Measurements from ENCODE around the gene ARID4A.
"Not testable (repeated sequence)": the region's sequence is repeated elsewhere in the genome, so short reads cannot be mapped to it uniquely, and the experiment has no call there.

The ARID4A gene

DNA sequence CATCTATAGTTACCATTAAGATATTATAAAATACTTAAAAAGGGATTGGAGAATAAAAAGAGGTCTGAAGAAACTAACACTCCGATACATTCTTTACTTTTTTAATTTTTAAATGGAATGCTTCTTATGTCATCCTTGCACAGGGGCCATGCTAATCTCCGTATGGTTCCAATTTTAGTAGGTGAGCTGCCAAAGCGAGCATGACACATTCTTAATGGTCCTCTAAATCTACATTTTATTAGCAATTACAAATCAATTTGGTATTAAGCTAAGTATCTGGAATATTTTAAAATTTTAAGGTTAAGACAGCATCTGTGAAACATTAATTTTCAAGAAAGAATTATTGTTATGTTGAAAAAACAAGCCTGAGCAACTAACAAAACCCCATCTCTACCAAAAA is 6.2 kb upstream of the ARID4A start:
- DNase-seq, result no peak

DNA sequence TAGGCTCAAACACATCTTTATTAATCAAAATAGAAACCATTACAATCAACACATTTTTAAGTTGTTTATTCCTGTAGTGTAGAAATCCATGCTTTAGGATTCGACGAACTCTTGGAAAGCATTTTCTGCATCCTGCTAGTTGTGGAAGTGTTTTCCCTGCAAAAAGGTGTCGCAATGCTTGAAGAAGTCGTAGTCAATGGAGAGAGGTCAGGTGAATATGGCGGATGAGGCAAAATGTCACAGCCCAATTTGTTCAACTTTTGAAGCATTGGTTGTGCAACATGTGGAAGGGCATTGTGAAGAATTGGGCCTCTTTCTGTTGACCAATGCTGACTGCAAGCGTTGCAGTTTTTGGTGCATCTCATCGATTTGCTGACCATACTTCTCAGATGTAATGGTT is 4.2 kb upstream of the ARID4A start:
- no peak for DNase-seq

DNA sequence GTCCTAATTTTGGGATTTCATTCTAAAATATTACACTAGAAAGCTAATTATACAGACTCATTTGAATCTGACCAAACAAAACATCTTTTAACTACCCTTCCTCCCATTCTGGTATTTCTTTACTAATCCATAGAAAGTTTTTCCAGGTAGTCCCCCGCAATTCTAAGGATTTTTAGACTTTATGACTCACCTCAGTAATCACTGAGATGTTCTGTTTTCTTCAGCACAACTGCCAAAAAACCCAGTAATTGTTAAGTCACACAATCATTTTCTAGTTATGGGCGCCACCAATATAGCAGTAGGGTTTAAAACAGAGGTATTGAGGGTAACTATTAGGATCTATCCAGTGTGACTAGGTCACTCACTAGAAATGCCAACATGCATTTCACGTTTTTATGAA is 1.6 kb upstream of the ARID4A start:
- no peak for DNase-seq

DNA sequence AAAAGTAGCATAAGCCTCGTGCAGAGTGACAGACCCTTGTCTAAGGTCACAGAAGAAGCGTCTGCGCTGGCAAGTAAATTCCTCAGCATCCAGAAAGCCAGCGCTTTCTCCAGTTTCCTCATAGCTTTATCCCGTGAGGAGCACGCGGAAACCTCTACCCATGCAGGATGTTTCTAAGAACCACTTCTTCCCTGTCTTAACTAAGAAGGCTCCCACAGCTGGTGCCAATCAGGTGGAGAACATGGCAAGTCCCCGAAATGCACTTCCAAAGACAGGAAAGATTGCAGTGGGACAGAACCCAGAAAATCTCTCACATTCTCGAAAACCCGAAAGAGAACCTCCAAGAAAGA is 968 bp upstream of the ARID4A start:
- no peak for DNase-seq

DNA sequence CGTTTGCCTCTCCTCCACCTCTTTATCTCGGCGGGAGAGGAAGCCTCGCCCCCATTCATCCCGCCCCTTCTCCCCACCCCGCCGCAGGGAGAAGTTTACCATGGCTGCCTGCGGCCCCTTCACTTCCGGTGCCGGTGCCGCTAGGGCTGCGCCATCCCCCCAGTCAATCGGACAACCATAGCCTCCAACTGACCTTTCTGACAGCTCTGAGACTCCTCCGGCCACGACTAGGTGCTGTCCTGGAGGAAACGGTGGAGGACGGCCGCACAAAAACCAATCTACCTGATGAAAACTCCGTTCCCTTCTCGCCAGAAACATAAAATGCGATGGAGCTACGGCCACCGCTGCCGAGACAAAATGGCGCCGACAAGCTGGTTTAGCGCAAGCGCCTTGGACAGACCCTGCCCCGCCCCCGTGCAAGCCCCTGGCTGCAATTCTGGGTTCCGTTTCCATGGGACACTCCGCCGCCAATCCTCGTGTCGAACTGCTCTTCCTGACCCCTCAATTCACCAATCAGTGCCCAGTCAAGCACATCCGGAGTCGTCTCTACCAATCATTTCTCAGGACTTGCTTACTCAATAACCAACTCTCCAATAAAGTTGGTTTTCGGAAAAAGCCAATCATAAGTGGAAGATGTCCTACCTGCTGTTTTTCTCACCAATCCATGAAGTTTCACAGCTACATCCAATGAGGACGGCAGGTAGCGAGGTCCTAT is 436 bp upstream of the ARID4A start:
- peak; percentile 100 for DNase-seq

DNA sequence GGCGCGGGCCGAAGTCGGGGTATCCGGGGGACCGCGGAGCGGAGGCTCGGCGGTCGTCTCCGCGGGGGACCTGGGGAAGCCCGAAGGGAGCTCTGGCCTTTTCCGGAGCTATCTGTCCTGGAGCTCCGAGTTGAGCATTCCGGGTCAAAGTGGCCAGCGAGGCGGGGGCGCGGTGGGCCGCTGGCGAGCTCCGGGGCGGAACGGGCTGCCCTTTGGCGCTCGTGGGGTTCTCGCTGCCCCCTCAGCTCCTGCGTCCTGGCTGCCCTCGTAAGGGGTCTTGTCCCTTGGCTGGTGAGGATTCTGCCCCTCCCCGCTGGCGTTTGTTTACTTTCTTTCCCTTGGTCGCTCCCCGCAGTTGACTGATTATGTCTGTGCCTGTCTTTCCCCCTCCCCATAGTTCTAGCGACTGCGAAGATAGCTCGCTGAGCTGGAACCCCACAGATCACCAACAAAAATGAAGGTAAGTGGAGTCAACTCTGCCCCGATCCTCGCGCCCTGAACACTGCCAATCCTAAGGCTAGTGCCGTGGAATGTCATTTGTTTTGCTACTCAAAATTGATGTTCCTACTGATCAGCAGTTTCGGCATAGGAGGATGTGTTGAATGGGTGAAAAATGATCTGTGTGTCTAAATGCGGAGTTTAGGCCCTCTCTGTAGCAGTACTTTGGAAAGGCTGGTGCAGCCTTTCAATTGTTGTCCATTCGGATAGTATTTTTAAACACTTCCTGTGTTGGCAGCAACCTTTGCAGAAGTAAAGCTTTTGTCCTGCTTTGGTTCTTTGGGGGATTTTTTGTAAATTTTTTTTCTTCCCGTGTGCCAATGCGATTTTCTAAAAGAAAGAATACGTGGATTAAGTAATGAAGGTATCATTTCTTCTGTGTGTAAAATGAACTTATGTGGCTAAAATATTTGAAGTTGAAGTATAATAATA is 1.3 kb downstream of the ARID4A start:
- DNase-seq, result no peak

DNA sequence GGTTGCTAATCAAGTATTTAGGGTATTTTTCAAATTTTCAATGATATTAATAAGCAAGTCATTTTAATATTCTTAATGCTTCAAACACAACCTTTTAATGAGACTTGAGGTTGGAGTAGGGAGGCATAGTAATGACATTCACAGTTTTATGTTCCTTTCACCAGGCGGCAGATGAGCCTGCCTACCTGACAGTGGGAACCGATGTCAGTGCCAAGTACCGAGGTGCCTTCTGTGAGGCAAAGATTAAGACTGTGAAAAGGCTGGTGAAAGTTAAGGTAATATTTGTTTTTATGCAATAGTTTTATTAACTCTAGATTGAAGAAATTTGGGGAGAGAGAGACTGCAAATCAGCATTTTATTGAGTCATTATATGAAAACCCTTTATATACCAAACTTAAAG is 3.1 kb downstream of the ARID4A start:
- no peak for DNase-seq

DNA sequence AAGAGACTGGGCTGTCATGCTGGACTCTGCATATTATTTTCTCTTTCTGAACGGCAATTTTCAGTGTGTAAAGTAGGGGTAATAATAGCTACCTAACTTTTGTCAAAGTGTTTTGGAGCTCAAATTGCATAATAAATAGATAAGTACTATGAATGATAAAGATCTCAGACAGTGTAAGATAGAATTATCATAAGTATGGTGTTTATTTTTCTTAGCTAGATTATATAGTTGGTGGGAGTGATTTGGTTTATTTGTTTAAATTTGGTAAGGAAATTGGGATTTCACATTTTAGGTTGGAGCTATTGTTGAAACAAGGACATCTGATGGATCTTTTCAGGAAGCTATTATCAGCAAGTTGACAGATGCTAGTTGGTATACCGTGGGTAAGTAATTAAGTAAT is 7.4 kb downstream of the ARID4A start:
- DNase-seq, result no peak

DNA sequence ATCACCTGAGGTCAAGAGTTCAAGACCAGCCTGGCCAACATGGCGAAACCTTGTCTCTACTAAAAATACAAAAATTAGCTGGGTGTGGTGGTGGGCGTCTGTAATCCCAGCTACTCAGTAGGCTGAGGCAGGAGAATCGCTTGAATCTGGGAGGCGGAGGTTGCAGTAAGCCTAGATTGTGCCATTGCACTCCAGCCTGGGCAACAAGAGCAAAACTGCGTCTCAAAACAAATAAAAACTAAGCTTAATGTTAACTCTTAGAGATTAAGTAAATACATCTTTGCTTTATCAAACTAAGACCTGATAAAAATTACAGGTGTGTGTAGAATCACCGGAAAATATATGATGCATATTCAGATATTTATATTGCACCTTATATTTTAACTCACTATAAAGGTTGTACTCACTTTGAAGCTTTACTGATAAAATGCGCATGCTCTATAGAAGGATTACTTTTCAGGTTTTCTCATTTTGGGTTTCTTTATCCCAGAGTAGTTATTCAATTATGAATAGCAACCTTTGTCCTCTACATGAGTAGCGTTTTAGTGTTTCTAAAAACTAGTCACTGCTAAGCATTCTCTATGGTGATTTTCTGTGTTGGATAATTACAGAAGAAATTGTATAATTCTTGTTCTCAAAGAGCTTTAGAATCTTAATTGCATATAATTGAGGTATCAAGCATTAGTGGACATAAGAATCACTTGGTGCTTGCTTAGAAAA is 9.4 kb downstream of the ARID4A start:
- no peak for DNase-seq

DNA sequence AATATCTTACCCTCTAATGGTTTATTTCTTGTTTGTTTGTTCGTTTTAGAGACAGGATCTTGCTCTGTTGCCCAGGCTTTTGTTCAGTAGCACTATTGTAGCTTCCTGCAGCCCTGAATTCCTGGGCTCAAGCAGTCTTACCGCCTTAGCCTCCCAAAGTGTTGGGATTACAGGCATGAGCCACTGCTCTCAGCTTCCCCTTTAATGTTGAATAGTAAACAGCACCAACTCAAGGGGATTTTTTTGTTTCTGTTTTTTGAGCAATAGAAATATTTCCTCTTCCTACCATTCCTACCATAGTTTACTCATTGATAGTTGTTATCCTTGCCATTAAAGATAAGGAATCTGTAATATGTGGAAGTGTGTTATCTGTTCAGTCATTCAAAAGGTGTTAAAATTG is 10.7 kb downstream of the ARID4A start:
- DNase-seq, result no peak

DNA sequence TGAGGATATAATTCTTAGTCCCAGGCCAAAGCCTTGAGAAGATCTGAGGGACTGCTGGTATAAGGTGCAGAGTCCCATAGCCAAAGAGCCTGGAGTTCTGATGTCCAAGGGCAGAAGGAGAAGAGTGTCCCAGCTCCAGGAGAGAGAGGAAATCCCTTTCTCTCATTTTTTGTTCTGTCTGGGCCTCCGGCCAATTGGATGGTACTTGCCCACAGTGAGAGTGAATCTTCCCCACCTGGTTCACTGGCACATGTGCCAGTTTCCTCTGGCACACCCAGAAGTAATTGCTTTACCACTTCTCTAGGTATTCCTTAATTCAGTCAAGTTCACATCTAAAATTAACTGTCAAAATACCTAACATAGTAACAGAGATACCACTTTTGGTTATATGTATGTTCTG is 15.3 kb downstream of the ARID4A start:
- DNase-seq, result no peak

DNA sequence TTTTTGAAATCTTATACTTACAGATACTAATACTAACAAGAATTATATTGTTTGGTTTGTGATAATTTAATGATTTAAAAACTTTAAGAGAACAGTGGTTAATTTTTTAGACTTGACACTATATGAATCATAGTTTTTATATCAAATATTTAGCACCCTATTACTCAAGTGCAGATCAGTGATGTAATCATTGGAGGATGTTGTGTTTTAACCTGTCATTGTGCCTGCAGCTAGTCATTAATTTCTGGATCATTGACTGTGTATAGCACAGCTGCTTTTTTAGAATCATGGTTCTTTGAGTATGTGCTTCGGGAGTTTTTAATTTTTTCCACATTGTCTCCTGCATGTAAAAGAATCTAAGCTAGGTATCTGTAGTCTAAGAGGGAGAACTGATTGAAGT is 17.3 kb downstream of the ARID4A start:
- DNase-seq, result no peak

DNA sequence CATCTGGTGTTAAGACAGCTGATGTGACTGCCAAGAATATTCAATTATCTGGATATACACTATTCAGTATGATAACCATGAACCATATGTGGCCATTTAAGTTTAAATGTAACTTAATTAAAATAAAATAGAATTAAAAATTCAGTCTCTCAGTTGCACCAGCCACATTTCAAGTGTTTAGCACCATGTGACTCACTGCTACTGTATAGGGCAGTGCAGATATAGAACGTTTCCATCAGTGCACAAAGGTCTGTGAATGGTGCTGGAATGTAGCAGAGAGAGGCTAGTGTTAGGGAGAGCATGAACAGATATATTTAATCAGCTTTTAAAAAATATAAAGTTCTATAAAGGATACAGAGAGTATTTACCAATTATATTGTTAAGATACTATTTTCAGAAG is 28.7 kb downstream of the ARID4A start:
- DNase-seq, result no peak

DNA sequence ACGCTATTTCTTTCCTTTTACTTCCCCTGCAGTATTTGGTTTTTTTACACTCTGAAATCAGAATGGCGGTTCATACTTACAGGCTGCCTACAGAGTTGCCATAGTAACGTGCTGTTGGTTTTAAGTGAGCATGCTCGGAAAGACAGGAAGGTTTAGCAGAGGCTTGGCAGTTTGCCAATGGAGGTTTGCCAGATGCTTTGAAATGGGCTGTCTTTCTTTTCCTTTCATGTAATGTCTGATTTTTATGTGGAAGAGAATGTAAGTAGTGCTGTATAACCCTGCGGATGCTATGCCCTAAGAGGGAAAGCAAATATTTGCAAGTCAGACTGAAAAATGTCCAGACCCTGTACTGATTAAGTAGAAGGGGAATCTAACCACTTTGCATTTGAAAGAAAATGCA is 32.8 kb downstream of the ARID4A start:
- DNase-seq, result peak; percentile 88

DNA sequence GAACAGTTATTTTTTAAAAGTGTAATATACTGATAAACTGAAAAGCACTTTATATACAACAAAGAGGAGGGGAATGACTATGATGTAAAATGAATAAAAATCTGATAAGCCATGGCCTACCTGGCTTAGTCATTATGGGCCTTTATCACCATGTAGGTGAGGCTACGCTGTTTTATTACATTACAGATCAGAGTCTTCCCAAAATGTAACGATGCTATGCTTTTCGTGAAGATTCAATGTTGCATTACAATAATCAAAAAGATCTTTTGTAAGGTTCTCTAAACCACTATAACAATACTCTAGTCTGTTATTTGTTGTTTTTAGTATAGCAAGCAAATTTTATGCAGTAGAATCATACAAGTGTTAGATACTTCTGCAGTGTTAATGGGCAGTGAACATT is 34.2 kb downstream of the ARID4A start:
- no peak for DNase-seq

DNA sequence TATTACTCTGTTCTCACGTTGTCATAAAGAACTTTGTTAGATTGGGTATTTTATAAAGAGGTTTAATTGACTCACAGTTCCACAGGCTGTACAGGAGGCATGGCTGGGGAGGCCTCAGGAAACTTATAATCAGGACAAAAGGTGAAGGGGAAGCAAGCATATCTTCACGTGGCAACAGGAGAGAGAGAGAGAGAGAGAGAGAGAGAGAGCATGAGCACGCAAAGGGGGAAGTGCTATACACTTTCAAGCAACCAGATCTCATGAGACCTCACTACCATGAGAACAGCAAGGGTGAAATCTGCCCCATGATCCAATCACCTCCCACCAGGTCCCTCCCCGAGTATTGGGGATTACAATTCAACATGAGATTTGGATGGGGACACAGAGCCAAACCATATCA is 41.3 kb downstream of the ARID4A start:
- not testable (repeated sequence) for DNase-seq

DNA sequence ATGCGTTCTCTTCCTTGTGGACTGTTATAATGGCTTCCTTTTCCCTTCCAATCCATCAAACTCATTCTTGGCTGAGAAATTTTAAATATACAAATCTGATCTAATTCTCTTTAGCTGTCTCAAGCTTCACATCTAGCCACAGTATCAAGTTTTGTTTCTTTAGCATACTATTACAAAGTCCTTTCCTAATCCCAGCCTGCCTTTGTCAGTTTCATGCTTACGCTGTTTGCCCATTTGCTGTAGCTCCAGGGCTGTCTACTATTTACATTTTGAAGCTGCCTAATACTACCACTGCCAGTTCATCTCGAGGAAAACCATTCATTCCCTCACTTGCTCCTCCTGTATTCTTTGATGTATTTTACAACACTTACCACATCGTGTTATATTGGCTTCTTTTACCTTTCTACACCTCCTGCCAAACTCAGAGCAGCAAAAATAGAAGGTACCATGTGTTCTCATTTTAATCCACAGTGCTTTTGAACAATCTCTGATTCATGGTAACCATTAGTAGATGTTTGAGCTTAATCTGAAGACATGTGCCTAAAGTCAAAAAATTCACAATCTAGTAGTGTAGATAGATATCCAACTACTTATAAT is 42.9 kb downstream of the ARID4A start:
- DNase-seq, result no peak

DNA sequence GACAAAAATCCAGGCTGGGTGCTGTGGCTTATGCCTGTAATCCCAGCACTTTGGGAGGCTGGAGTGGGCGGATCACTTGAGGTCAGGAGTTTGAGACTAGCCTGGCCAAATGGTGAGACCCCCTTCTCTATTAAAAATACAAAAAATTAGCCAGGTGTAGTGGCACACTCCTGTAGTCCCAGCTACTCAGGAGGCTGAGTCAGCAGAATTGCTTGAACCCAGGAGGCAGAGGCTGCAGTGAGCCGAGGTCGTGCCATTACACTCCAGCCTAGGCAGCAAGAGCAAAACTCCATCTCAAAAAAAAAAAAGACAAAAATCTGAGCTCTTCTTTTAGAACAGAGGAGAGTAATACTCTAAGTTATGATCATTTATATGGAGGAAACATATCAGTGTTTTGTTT is 45.2 kb downstream of the ARID4A start:
- DNase-seq, result not testable (repeated sequence)

DNA sequence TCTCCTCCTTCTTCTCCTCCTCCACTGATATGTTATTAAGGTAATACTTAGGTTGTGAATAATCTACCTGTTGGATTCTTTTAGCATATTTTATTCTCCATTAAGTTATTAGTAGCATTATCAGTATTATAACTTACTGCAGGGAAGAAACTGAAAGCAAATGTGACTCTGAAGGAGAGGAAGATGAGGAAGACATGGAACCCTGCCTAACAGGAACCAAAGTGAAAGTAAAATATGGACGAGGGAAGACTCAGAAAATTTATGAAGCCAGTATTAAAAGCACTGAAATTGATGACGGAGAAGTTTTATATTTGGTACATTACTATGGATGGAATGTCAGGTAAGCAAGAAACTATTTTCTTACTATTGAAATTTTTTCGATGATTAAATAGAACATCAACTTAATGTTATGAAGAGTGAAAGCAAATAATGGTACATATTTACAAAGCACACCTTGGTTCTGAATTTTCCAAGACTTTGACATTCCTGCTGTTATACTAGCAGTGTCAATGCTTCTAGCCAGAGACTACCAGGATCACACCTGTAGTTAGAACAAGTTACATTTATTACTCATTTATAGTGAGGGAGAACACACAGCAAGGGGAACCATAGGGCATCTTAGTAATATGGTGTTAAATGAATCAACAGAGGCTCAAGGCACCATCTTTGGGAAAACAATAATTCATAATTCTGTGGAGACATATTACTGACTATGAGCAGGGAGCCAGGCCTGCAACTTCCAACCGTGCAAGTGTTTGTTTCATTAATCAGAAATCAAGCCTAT is 55.4 kb downstream of the ARID4A start:
- DNase-seq, result no peak

DNA sequence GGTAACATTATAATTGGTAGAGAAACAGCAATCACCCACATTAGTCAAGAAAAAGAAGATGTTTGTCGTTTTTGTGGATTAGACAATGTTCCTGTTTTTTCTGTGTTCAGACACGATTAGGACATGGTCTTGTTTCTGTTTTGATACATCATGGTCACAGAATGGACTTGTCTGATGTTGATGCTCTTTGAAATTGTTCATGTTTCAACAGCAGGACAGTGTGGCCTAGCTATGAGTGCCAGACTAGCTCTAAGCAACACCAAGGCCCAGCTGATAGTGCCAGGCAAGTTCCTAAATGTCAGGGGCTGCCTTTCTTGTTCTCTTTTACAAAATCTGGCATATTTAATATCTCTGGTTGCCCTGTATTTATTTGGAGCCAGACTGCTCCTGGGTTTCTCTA is 56.5 kb downstream of the ARID4A start:
- DNase-seq, result no peak

DNA sequence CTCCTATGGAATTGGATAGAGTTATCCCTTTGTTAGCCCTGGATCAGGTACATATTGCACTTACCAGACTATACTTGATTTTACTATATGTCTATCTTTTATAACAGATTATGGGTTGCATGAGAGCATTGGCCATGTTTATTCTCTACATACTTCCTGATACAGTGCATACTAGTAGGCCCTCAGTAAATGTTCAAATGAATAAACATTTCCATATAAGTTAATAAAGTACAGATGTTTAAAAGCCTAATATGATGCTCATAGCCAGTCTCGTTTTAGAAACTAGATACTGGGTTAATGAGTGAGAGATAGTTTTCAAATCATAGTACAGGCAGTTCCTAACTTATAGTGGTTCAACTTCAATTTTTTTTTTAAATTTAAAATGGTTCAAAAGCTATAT is 57.9 kb downstream of the ARID4A start:
- no peak for DNase-seq

DNA sequence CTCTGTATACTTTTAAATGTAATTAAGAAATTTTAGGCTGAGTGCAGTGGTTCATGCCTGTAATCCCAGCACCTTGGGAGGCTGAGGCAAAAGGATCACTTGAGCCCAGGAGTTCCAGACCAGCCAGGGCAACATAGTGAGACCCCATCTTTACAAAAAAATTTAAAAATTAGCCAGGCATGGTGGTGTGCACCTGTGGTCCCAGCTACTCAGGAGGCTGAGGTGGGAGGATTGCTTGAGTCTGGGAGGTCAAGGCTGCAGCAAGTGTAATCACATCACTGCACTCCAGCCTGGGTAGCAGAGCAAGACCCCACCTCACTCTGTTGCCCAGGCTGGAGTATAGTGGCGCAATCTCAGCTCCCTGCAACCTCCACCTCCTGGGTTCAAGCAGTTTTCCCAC is 63.9 kb downstream of the ARID4A start:
- not testable (repeated sequence) for DNase-seq

All from NCI-H1048 (cell line).